OCI-LY7 (cell line): ENCODE data around the gene ATMIN. TPM values are rescaled to one million over a fixed set of nuclear protein-coding genes. Genes with fewer than 3 reads are reported as not detected.

Experiments
- BruUV-seq: library from RNA; stranded (reverse); fragments of 400-500 nt; replicated peaks from 2 replicates; lab custom pipeline; 2021; lab: Mats Ljungman, UMichigan
- CTCF ChIA-PET: fragments of 300-600 bp; sonication (Branson Sonifier 250); formaldehyde crosslinking; loops from one replicate; lab custom pipeline; 2022; ENCODE audit warnings: antibody characterized with exemption; ENCODE audit not compliant: unreplicated experiment; lab: Charles Lee
- POLR2A ChIA-PET: fragments of 300-600 bp; sonication (Branson Sonifier 250); formaldehyde crosslinking; loops from one replicate; lab custom pipeline; 2022; ENCODE audit warnings: antibody characterized with exemption; lab: Charles Lee
- DNase-seq: peaks from one replicate; pipeline ENCODE4 v3.0.0-alpha.2; 2015; ENCODE audit warnings: low spot score
- H2AFZ ChIP-seq: fragments of 200-600 bp; sonication (generic), shearing (Covaris generic); 2 replicates; pipeline ENCODE4 v1.6.1; 2014; ENCODE audit warnings: mild to moderate bottlenecking, antibody characterized with exemption, low read length, moderate library complexity
- H3K27ac ChIP-seq: fragments of 200-600 bp; sonication (generic); 2 replicates; pipeline ENCODE4 v1.5.1; 2014; ENCODE audit warnings: mixed run types, low read depth, mild to moderate bottlenecking, moderate library complexity, low read length, inconsistent platforms; ENCODE audit not compliant: poor library complexity, severe bottlenecking
- H3K36me3 ChIP-seq: fragments of 200-600 bp; sonication (generic); 2 replicates; pipeline ENCODE4 v1.6.1; 2014; ENCODE audit warnings: mild to moderate bottlenecking, antibody characterized with exemption, low read length, moderate library complexity, mixed read lengths; ENCODE audit not compliant: insufficient read depth
- H3K4me1 ChIP-seq: fragments of 200-600 bp; sonication (generic); 2 replicates; pipeline ENCODE4 v1.5.1; 2014; ENCODE audit warnings: mild to moderate bottlenecking, low read length; ENCODE audit not compliant: insufficient read depth, poor library complexity, severe bottlenecking
- H3K4me2 ChIP-seq: fragments of 200-600 bp; sonication (generic); 2 replicates; pipeline ENCODE4 v1.6.1; 2014; ENCODE audit warnings: mild to moderate bottlenecking, low read length
- H3K4me3 ChIP-seq: fragments of 200-600 bp; sonication (generic); 2 replicates; pipeline ENCODE4 v1.5.1; 2014; ENCODE audit warnings: mild to moderate bottlenecking, low read depth, low read length; ENCODE audit not compliant: poor library complexity, severe bottlenecking
- H3K79me2 ChIP-seq: fragments of 200-600 bp; sonication (generic); 2 replicates; pipeline ENCODE4 v1.6.1; 2016; ENCODE audit warnings: low read depth, mild to moderate bottlenecking, low read length, moderate library complexity, mixed read lengths; ENCODE audit not compliant: insufficient read depth
- H3K9me2 ChIP-seq: fragments of 200-600 bp; sonication (generic); 2 replicates; pipeline ENCODE4 v1.6.1; 2016; ENCODE audit warnings: mild to moderate bottlenecking, low read length, mixed read lengths; ENCODE audit not compliant: insufficient read depth
- H3K9me3 ChIP-seq: fragments of 200-600 bp; sonication (generic); 2 replicates; pipeline ENCODE4 v1.6.1; 2014; ENCODE audit warnings: mild to moderate bottlenecking, mixed run types, low read length, mixed read lengths
- H4K20me1 ChIP-seq: fragments of 200-600 bp; sonication (generic); 2 replicates; pipeline ENCODE4 v1.6.1; 2014; ENCODE audit warnings: mild to moderate bottlenecking, antibody characterized with exemption, low read length, moderate library complexity, mixed read lengths; ENCODE audit not compliant: insufficient read depth
- CTCF ChIP-seq: fragments of 200-600 bp; sonication (generic); conservative IDR thresholded peaks from 2 replicates; pipeline ENCODE4 v1.5.1; 2014; ENCODE audit warnings: mild to moderate bottlenecking, antibody characterized with exemption, low read length, moderate library complexity, mixed read lengths
- EZH2phosphoT487 ChIP-seq: fragments of 200-600 bp; sonication (generic); IDR thresholded peaks from 2 replicates; pipeline ENCODE4 v1.6.1; 2018; ENCODE audit warnings: low read depth, borderline replicate concordance, mild to moderate bottlenecking, mixed run types, antibody characterized with exemption, low read length, moderate library complexity, mixed read lengths
- intact Hi-C: fragments of 100-400 bp; cut with micrococcal nuclease; formaldehyde crosslinking; loops from one replicate; pipeline ENCODE4 v1.10.0; 2022; ENCODE audit not compliant: unreplicated experiment
- total RNA-seq, 2 experiments: library from RNA; depleted of rRNA in 1 of 2; stranded (reverse); fragments of >200 nt in 1 of 2; shearing (Covaris generic) in 1 of 2; gene quantifications; 2 replicates each; pipeline ENCODE4 v1.2.3, GENCODE V29; 2014 to 2022

The ATMIN gene
- total RNA-seq, 2 experiments from 2014 or later: 15.0 to 23.7 TPM

- Histone ChIP-seq H3K9me2 (no peaks in the 10 kb centered on the region), H2AFZ (no peak overlapping the region), H3K79me2 (no peaks in the 10 kb centered on the region), H3K9me3 (no peaks in the 10 kb centered on the region), H3K4me1 (no peaks in the 10 kb centered on the region), H3K4me2 (no peak overlapping the region), H3K27ac (no peak overlapping the region), H4K20me1 (no peaks in the 10 kb centered on the region), H3K36me3 (peaks cover 70% of the 10 kb centered on the region), H3K4me3 (no peak overlapping the region)
- intact Hi-C loops: loop anchor here (10.0 kb wide), 1 partner anchor 185 kb away; no protein-coding TSS in a partner anchor
- DNase-seq: no peak
- CTCF ChIA-PET: no interaction called here
- POLR2A ChIA-PET: interaction anchor here (0.9 kb wide), 1 partner anchor 10 kb away, joined by 3 read pairs; no protein-coding TSS in a partner anchor
- TF ChIP-seq CTCF (no peak), EZH2phosphoT487 (no peak)
- no TSS peak for BruUV-seq
Observed at GRCh38 chr16:81029930-81030604, 5.6 kb upstream of the ATMIN start.

- intact Hi-C loops: loop anchor here (1.0 to 10.0 kb wide), 4 partner anchors 41 to 701 kb away; partner anchors contain the start of genes C16orf46 and GCSH
Observed at GRCh38 chr16:81035975-81036750, 521 bp downstream of the ATMIN start.

More at GRCh38 chr16:81035975-81036750, 521 bp downstream of the ATMIN start:
- Histone ChIP-seq H3K79me2 (peaks cover 18% of the 10 kb centered on the region; the same call in 1 of the 2 replicates), H2AFZ (peak overlapping the region; percentile 74; the same call in 1 of the 2 replicates), H3K9me2 (no peaks in the 10 kb centered on the region), H3K9me3 (no peaks in the 10 kb centered on the region), H3K27ac (peak overlapping the region; percentile 15), H3K4me2 (peak overlapping the region; percentile 92), H3K4me1 (peaks cover 13% of the 10 kb centered on the region), H3K4me3 (peak overlapping the region; percentile 76), H4K20me1 (no peaks in the 10 kb centered on the region), H3K36me3 (peaks cover 29% of the 10 kb centered on the region)
- no peak for TF ChIP-seq CTCF
- TF ChIP-seq EZH2phosphoT487: no peak
- ChIA-PET CTCF (no interaction called here), POLR2A (interaction anchor here (0.6 to 2.0 kb wide), 4 partner anchors 36 to 42 kb away, joined by 3 to 10 read pairs (median 4); partner anchors contain the start of gene C16orf46)
- no TSS peak for BruUV-seq
- peak; percentile 72 for DNase-seq
